Measurements from ENCODE around the gene TAS2R40.

GRCh38 chr7:143210541-143210940 is 11.3 kb upstream of the TAS2R40 start:
- TF ChIP-seq CTCF (IDR thresholded peaks at IDR 0.05), result no peak
- no peak for TF ChIP-seq POLR2AphosphoS5 (IDR thresholded peaks at IDR 0.05; ENCODE audit: low read depth, low read length)
- TF ChIP-seq TCF7L2 (IDR thresholded peaks at IDR 0.05; ENCODE audit: low read depth, low read length), result no peak
- no peak for TF ChIP-seq REST (IDR thresholded peaks at IDR 0.05; ENCODE audit: insufficient read depth in 1 of 2, low read depth in 2 of 2, low read length in 1 of 2)
